Keratinocyte (primary cell): ENCODE results near the gene ING5. TPM values are rescaled to one million over a fixed set of nuclear protein-coding genes. Genes with fewer than 3 reads are reported as not detected.

Experiments
- DNase-seq: peaks from one replicate; pipeline ENCODE4 v3.0.0-alpha.2; 2011; ENCODE audit warnings: low read depth, missing footprints, low spot score
- FAIRE-seq: peaks from 2 replicates; lab custom pipeline; 2011; peaks lifted over from hg19 to GRCh38; lab: Jason Lieb, UNC
- H2AFZ ChIP-seq: 2 replicates; pipeline ENCODE4 v1.6.0; 2012; ENCODE audit warnings: low read length, control low read depth, inconsistent platforms; ENCODE audit not compliant: control insufficient read depth
- H3K27ac ChIP-seq: 2 replicates; pipeline ENCODE4 v1.5.1; 2011; ENCODE audit warnings: low read length; ENCODE audit not compliant: control insufficient read depth, insufficient read depth
- H3K27me3 ChIP-seq: 3 replicates; pipeline ENCODE4 v1.6.0; 2011; ENCODE audit warnings: low read length; ENCODE audit not compliant: control insufficient read depth, insufficient read depth; ENCODE audit errors: extremely low read depth
- H3K36me3 ChIP-seq, 2 experiments: 2 replicates in 1 of 2; 3 replicates in 1 of 2; pipeline ENCODE4 v1.5.1; 2011; ENCODE audit warnings: low read length in 2 of 2, mild to moderate bottlenecking in 1 of 2; ENCODE audit not compliant: control insufficient read depth in 2 of 2, insufficient read depth in 2 of 2; ENCODE audit errors: extremely low read depth in 1 of 2
- H3K4me1 ChIP-seq: 3 replicates; pipeline ENCODE4 v1.5.1; 2011; ENCODE audit warnings: low read length; ENCODE audit not compliant: control insufficient read depth, insufficient read depth; ENCODE audit errors: extremely low read depth
- H3K4me2 ChIP-seq: 3 replicates; pipeline ENCODE4 v1.6.0; 2011; ENCODE audit warnings: low read depth, low read length; ENCODE audit not compliant: control insufficient read depth, insufficient read depth; ENCODE audit errors: extremely low read depth
- H3K4me3 ChIP-seq, 3 experiments: fragments of 200-600 bp in 1 of 3; sonication (generic) in 1 of 3; 2 replicates in 2 of 3; 3 replicates in 1 of 3; pipeline ENCODE4 v1.5.1; 2011 to 2016; ENCODE audit warnings: low read length in 3 of 3, mild to moderate bottlenecking in 3 of 3, control low read depth in 2 of 3, inconsistent platforms in 1 of 3, low read depth in 1 of 3, mixed read lengths in 1 of 3, mixed run types in 1 of 3, moderate library complexity in 1 of 3; ENCODE audit not compliant: control insufficient read depth in 2 of 3, insufficient read depth in 2 of 3; ENCODE audit errors: extremely low read depth in 1 of 3
- H3K79me2 ChIP-seq: 2 replicates; pipeline ENCODE4 v1.6.0; 2012; ENCODE audit warnings: low read length; ENCODE audit not compliant: control insufficient read depth, insufficient read depth
- H3K9ac ChIP-seq: 3 replicates; pipeline ENCODE4 v1.6.0; 2011; ENCODE audit warnings: low read length; ENCODE audit not compliant: control insufficient read depth, insufficient read depth; ENCODE audit errors: extremely low read depth
- H3K9me1 ChIP-seq: 3 replicates; pipeline ENCODE4 v1.6.0; 2011; ENCODE audit warnings: low read length; ENCODE audit not compliant: control insufficient read depth, insufficient read depth; ENCODE audit errors: extremely low read depth
- H3K9me3 ChIP-seq: 2 replicates; pipeline ENCODE4 v1.5.1; 2012; ENCODE audit warnings: low read depth, low read length; ENCODE audit not compliant: control insufficient read depth
- H4K20me1 ChIP-seq: 3 replicates; pipeline ENCODE4 v1.6.0; 2011; ENCODE audit warnings: low read length; ENCODE audit not compliant: control insufficient read depth, insufficient read depth; ENCODE audit errors: extremely low read depth
- EZH2 ChIP-seq: IDR thresholded peaks from one replicate; pipeline ENCODE4 v1.6.1; 2012; ENCODE audit warnings: inconsistent platforms, mild to moderate bottlenecking, low read length, moderate library complexity
- dilution Hi-C: fragments of 300-500 bp; cut with MboI; formaldehyde crosslinking; loops from one replicate; pipeline ENCODE4 v1.7.0; 2020; ENCODE audit warnings: low sequenced_read_pairs; ENCODE audit not compliant: extremely low pct_ligation_motif_present
- polyA plus RNA-seq, 5 experiments: library from polyadenylated mRNA; depleted of rRNA in 3 of 5; stranded (reverse) in 3 of 5; stranded (forward) in 1 of 5; unstranded in 1 of 5; fragments of >200 nt; gene quantifications; 1 replicate in 1 of 5; 2 replicates in 3 of 5; 3 replicates in 1 of 5; pipeline versions ENCODE4 v1.2.1 to v1.2.3, GENCODE V29; 2011 to 2012; ENCODE audit warnings: missing spikeins in 2 of 5, low read depth in 1 of 5, low replicate concordance in 1 of 5
- TF ChIP-seq, protein P1 (sequence below), 3 experiments: IDR thresholded peaks in 1 of 3; conservative IDR thresholded peaks in 1 of 3; optimal IDR thresholded peaks in 1 of 3; 2 replicates in 2 of 3; 3 replicates in 1 of 3; pipeline versions ENCODE3 to v1.5.1; 2011; ENCODE audit warnings: low read length in 3 of 3, mild to moderate bottlenecking in 3 of 3, moderate library complexity in 2 of 3, control low read depth in 1 of 3, inconsistent platforms in 1 of 3; ENCODE audit not compliant: insufficient read depth in 2 of 3; ENCODE audit errors: extremely low read depth in 1 of 3

Gene ING5
- polyA plus RNA-seq, 1 donor (not counting 4 experiments of a cell fraction or from before 2014, with no cell fraction given): 19.1 TPM

DNA sequence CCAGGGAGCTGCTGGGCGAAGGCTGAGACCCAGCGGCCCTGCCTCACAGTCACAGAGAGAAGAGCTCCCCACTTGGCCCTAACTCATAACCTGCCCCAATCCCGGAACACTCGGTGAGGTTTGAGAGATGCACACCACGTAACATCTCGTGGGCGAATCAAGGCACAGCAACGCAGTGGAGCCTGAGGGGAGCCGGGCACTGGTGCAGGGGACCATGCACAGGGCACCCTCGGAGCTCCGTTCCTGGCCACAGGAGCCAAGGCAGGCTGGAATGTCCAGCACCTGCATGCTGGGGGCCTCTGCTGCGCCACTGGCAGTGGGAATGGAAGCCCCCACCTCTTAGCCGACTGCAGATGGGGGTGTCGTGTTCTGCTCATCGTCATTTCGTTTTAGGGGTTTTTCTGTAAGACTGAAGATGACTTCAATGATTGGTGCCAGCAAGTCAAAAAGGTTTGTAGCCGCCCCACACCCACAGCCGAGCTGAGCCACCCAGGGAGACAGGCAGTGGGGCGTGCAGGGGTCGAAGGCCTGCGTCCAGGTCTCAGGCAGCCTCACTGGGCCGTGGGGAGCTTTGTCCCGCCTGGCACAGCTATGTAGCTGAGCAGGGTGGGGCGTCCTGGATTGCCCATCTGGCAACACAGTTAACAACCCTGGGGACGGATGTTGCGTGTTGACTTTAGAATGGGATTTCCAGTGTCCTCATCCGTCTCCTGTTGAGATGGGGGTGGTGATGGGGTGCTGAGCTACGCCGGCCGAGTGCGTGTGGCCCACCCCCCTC lies 31.3 kb upstream of the ING5 start:
- dilution Hi-C loops: no loop called here
- H3K4me1 ChIP-seq: peaks cover 3% of the 10 kb centered on the region
- no peaks in the 10 kb centered on the region for H3K9me3 ChIP-seq
- H3K4me3 ChIP-seq: no peak overlapping the region
- no peak overlapping the region for H3K4me2 ChIP-seq
- FAIRE-seq (no peak), DNase-seq (no peak)
- H3K9ac ChIP-seq: no peak overlapping the region
- H3K79me2 ChIP-seq: peaks cover 2% of the 10 kb centered on the region
- H3K9me1 ChIP-seq: no peaks in the 10 kb centered on the region
- H2AFZ ChIP-seq: no peak overlapping the region
- TF ChIP-seq, protein P1, sequence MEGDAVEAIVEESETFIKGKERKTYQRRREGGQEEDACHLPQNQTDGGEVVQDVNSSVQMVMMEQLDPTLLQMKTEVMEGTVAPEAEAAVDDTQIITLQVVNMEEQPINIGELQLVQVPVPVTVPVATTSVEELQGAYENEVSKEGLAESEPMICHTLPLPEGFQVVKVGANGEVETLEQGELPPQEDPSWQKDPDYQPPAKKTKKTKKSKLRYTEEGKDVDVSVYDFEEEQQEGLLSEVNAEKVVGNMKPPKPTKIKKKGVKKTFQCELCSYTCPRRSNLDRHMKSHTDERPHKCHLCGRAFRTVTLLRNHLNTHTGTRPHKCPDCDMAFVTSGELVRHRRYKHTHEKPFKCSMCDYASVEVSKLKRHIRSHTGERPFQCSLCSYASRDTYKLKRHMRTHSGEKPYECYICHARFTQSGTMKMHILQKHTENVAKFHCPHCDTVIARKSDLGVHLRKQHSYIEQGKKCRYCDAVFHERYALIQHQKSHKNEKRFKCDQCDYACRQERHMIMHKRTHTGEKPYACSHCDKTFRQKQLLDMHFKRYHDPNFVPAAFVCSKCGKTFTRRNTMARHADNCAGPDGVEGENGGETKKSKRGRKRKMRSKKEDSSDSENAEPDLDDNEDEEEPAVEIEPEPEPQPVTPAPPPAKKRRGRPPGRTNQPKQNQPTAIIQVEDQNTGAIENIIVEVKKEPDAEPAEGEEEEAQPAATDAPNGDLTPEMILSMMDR (optimal IDR thresholded peaks at IDR 0.05 in 1 of 3, IDR thresholded peaks at IDR 0.05 in 1 of 3, conservative IDR thresholded peaks at IDR 0.05 in 1 of 3; ENCODE audit: extremely low read depth in 1 of 3, insufficient read depth in 2 of 3, low read length in 3 of 3): no peak
- no peak for TF ChIP-seq EZH2
- H3K27me3 ChIP-seq: no peaks in the 10 kb centered on the region
- peaks cover 28 to 33% of the 10 kb centered on the region in 2 experiments for H3K36me3 ChIP-seq
- peaks cover 2% of the 10 kb centered on the region for H4K20me1 ChIP-seq
- H3K27ac ChIP-seq: no peak overlapping the region

DNA sequence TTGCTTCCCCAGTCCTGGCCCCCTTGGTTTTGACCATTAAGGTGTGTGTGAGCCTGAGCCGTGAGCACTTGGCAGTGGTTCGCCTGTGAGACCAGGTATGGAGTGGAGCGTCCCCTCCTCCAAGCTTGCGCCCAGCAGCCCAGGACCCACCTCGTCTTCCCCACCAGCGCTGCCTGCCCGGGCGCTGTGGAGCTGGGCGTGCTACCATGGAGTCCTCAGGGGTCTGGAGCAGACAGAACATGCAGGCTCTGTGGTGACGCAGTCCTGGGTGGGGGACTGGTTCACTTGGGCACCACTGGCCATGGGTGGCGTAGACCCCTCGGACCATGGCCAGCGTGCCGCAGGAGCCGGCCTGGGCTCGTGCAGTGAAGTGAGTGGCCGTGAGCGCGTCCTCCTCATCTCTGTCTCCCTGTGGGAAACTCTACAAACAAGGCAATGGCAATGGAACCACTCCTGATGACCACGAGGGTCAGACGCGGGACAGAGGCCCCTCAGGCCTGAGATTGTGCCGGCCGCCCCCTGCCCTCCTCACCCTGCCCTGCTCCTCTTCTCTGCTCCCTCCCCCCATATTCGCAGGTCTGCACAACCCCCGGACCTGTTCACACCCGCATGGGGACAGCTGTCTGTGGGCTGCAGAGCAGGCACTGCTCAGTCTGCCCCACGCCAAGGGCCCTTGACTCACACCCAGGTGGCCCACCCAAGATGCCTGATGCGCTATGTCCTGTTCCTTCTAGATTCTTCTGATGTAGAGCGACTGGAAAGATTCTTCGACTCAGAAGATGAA lies 30.2 kb upstream of the ING5 start:
- no peak for TF ChIP-seq EZH2
- TF ChIP-seq, protein P1 (optimal IDR thresholded peaks at IDR 0.05 in 1 of 3, IDR thresholded peaks at IDR 0.05 in 1 of 3, conservative IDR thresholded peaks at IDR 0.05 in 1 of 3; ENCODE audit: extremely low read depth in 1 of 3, insufficient read depth in 2 of 3, low read length in 3 of 3): no peak
- Histone ChIP-seq H3K27me3 (no peaks in the 10 kb centered on the region), H3K27ac (no peak overlapping the region), H4K20me1 (no peaks in the 10 kb centered on the region), H3K9me3 (no peaks in the 10 kb centered on the region), H3K9me1 (no peaks in the 10 kb centered on the region), H3K79me2 (no peaks in the 10 kb centered on the region), H3K36me3 (peaks cover 31 to 32% of the 10 kb centered on the region in 2 experiments), H3K4me1 (no peaks in the 10 kb centered on the region), H3K9ac (no peak overlapping the region), H3K4me2 (no peak overlapping the region), H3K4me3 (no peak overlapping the region), H2AFZ (no peak overlapping the region)
- FAIRE-seq (no peak), DNase-seq (no peak)
- dilution Hi-C loops: no loop called here
